ENCODE data around the gene HP.
"Not testable (repeated sequence)": the region's sequence is repeated elsewhere in the genome, so short reads cannot be mapped to it uniquely, and the experiment has no call there.

Gene HP

GRCh38 chr16:72044296-72044695 is 10.0 kb upstream of the HP start:
- DNase-seq, result no peak

GRCh38 chr16:72044825-72045359 is 9.4 kb upstream of the HP start:
- no peak for DNase-seq

DNA sequence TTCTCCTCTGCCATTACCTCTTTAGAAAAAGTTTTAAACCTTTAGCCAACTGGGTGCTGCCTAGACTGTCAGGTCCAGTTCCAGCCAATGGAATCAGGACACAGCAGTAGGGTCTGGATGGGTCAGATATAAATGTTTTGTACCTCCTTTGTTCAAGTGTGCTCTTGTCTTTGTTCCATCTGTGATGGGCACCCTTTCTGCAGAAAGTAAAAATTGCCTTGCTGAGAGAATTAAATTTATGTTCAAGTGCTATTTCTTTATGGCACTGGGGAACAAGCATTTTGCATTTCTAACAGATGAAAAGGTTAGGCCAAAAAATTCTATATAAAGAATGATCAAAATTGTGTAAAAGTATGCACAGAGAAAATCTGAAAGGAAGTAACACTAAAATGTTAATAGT is 5.2 kb upstream of the HP start:
- DNase-seq, result no peak

GRCh38 chr16:72050769-72051464 is 3.4 kb upstream of the HP start:
- no peak for DNase-seq

GRCh38 chr16:72051818-72052217 is 2.5 kb upstream of the HP start:
- DNase-seq, result no peak

GRCh38 chr16:72055911-72056310 is 1.6 kb downstream of the HP start:
- DNase-seq, result no peak

DNA sequence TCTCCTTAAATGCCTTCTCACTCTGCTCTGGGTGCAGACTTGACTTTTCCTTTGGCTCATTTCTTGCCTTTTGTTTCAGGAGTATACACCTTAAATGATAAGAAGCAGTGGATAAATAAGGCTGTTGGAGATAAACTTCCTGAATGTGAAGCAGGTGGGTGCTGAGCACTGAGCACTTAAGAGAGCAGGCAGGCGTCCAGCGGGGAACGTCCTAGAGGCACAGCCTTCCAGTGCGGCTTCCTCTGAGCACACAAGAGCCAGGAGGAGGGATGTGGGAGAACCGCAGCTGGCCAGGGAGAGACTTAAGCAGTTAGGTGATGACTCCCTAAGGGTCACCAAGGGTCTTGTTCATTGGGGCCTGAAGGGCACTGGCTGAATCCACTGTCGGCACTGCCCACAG is 3.0 kb downstream of the HP start:
- not testable (repeated sequence) for DNase-seq

DNA sequence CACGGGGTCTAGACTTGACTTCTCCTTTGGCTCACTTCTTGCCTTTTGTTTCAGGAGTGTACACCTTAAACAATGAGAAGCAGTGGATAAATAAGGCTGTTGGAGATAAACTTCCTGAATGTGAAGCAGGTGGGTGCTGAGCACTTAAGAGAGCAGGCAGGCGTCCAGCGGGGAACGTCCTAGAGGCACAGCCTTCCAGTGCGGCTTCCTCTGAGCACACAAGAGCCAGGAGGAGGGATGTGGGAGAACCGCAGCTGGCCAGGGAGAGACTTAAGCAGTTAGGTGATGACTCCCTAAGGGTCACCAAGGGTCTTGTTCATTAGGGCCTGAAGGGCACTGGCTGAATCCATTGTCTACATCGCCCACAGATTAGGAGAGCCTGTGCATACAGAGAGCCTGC is 4.8 kb downstream of the HP start:
- not testable (repeated sequence) for DNase-seq

GRCh38 chr16:72060405-72060804 is 6.1 kb downstream of the HP start:
- no peak for DNase-seq

GRCh38 chr16:72061564-72061963 is 7.3 kb downstream of the HP start:
- no peak for DNase-seq

- no peak for DNase-seq
These were observed 10.1 kb downstream of the HP start for GRCh38 chr16:72064361-72064894.

DNA sequence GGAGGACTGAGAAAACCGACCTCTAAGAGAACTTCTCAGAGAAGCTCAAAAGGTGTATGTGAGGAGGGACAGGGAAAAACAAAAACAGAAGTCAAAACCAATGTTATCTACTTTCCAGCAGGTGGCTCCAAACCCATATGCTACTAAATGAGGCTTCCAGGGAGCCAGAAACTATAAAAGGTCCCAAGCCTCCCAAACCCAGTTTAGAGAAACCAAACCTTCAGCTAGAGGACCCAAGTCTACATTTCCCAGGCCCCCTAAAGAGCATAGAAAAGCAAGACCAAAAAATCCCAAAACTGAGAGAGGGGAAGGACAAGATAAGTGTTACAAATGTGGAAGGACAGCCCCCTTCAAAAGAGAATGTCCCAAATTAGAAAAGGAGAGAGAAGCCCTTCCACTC is 12.4 kb downstream of the HP start:
- DNase-seq, result no peak

DNA sequence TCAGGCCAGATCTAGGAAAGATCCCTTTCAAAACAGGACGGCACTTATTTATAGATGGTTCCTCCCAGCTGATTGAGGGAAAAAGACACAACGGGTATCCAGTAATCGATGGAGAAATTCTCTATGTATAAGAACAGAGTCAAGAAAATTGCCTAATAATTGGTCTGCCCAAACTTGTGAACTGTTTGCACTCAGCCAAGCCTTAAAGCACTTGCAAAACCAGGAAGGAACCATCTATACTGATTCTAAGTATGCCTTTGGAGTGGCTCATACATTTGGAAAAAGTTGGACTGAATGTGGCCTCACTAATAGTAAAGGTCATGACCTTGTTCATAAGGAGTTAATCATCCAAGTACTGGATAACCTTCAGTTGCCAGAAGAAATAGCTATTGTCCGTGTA is 14.6 kb downstream of the HP start:
- DNase-seq, result no peak

DNA sequence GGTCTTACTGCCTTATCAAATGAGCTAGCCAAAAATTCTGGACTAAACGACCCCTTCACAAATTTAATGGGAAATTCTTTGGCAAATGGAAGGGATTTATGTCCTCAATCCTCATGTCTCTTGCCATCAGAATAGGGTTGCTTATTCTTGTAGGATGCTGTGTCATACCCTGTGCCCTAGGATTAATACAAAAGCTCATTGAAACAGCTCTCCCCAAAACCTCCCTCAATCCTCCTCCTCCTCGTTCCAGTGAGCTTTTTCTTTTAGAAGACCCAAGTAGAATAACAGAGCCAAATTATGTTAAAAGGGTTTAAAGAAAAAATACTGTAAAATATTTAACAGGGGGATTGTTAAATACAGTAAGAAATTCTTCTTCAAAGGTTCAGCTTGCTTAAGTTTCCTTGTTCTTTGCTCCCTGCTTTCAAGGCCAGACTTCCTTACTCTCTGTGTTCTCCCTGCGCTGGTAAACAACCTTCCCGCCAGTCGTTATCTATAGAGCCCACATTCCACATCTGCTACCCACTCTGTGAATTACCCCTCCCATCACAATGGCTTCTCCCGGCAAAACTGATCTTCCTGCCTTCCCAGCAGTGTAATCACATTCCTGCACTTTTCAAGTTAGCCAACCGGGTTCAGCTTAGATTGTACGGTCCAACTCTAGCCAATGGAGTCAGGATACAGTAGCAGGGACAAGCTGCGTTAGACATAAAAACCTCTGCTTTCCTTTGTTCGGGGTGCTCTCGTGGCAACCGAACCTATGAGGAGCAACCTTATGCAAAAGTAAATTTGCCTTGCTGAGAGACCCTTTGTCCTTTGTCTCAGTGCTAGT is 18.4 kb downstream of the HP start:
- DNase-seq, result no peak

DNA sequence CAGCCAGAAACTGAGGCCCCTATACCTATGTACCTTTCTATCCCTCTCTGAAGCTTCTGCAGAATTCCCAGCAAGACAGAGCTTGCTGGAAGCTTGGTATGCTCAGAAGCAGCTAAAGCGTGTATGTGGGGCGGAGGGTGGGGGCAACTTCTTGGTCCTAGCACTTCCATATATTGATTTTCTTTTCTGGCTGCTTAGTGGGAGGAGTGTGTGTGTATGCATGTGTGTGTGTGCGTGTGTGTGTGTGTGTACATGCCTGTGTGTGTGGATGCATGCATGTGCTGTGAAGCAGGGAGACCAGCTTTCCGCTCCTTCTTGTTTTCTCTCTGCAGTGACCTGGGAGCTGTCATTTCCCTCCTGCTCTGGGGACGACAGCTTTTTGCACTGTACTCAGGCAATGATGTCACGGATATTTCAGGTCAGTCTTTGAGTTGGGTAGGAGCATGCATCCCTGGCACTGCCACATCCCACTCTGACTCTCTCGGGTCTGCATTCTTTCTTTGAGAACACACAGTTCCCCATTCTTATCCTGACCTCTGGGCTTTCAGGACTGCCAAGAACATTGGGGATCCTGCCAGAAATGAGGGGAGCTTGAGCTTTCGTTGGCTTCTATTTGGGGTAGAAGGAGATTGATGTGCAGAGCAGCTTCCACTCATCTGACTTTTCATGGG is 19.4 kb downstream of the HP start:
- no peak for DNase-seq

DNA sequence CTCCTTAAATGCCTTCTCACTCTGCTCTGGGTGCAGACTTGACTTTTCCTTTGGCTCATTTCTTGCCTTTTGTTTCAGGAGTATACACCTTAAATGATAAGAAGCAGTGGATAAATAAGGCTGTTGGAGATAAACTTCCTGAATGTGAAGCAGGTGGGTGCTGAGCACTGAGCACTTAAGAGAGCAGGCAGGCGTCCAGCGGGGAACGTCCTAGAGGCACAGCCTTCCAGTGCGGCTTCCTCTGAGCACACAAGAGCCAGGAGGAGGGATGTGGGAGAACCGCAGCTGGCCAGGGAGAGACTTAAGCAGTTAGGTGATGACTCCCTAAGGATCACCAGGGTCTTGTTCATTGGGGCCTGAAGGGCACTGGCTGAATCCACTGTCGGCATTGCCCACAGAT is 20.8 kb downstream of the HP start:
- not testable (repeated sequence) for DNase-seq

DNA sequence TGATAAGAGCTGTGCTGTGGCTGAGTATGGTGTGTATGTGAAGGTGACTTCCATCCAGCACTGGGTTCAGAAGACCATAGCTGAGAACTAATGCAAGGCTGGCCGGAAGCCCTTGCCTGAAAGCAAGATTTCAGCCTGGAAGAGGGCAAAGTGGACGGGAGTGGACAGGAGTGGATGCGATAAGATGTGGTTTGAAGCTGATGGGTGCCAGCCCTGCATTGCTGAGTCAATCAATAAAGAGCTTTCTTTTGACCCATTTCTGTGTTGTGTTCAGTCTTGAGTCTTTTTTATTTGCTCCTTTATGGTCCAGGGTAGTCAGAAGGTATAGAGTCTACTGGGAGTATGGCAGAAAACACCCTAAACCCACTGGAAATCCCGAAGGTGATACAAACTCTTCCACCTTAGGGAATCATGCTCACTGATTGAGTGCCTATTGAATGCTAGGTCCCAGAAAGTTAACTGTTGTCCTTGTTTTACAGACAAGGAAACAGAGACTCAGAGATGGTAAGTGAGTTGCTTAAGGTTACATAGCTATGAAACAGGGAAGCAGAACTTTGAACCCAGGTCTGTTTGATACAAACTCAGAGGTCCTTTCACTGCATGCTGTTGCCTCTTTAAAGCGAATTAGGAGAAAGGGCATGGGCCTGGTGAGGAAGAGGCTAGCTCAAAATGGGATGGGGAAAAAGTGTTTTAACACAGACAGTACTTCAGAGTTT is 22.8 kb downstream of the HP start:
- DNase-seq, result not testable (repeated sequence)

DNA sequence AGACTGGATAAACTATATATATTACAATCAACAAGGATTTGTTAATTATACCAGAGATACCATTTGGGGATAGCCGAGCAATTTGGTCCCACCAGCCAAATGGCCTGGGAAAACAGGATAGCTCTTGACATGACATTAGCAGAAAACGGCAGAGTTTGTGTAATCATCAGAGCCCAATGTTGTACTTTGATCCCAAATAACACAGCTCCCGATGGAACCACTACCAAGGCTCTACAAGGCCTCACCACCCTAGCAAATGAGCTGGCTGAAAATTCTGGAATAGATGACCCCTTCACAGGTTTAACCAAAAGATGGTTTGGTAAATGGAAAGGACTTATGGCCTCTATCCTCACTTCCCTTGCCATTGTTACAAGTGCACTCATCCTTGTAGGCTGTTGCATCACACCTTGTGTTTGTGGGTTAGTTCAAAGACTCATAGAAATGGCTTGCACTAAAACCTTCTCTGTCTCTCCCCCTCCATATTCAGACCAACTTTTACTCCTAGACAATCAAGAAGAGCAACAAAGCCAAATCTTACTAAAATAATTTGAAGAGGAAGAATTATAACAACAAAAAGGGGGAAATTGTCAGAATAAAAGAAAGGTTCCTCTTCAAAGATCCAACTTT is 29.6 kb downstream of the HP start:
- DNase-seq, result no peak

GRCh38 chr16:72084445-72084844 is 30.1 kb downstream of the HP start:
- DNase-seq, result no peak

GRCh38 chr16:72085002-72085401 is 30.7 kb downstream of the HP start:
- DNase-seq, result no peak

GRCh38 chr16:72091217-72091616 is 36.9 kb downstream of the HP start:
- no peak for DNase-seq

- DNase-seq, result no peak
These were observed 38.6 kb downstream of the HP start for GRCh38 chr16:72092832-72093447.
